ENCODE measurements around the gene KIF5C. TPM values are rescaled to one million over a fixed set of nuclear protein-coding genes. Genes with fewer than 3 reads are reported as not detected.

Gene KIF5C
- total RNA-seq, 1 experiment from 2014 or later, result 0.21 TPM

- no peak for TF ChIP-seq CTCF (IDR thresholded peaks at IDR 0.05; ENCODE audit: unreplicated experiment)
- intact Hi-C loops (cut with micrococcal nuclease), result no loop called here
- Mint-ChIP-seq H3K9me3 (ENCODE audit: unreplicated experiment) (no peaks in the 10 kb centered on the region), H3K4me1 (ENCODE audit: insufficient read depth, unreplicated experiment) (no peaks in the 10 kb centered on the region), H3K27ac (ENCODE audit: low read depth, unreplicated experiment) (no peak overlapping the region), H3K27me3 (ENCODE audit: insufficient read depth, unreplicated experiment) (peaks cover 46% of the 10 kb centered on the region), H3K36me3 (ENCODE audit: insufficient read depth, unreplicated experiment) (no peaks in the 10 kb centered on the region), H3K4me3 (ENCODE audit: unreplicated experiment) (no peak overlapping the region)
- ChIA-PET CTCF (interaction anchor here (0.7 kb wide), 1 partner anchor 9 kb away, joined by 3 read pairs; no protein-coding TSS in a partner anchor), POLR2A (no interaction called here)
- no TSS peak for BruUV-seq (replicated peaks)
- no peak for DNase-seq (ENCODE audit: unreplicated experiment)
These were observed 7.8 kb upstream of the KIF5C start for GRCh38 chr2:148867079-148867769.

GRCh38 chr2:148875387-148876051 is 492 bp downstream of the KIF5C start:
- CTCF ChIA-PET, result interaction anchor here (0.5 kb wide), 1 partner anchor 105 kb away, joined by 3 read pairs; no protein-coding TSS in a partner anchor
- TF ChIP-seq CTCF (IDR thresholded peaks at IDR 0.05; ENCODE audit: unreplicated experiment), result no peak
- peaks cover 30% of the 10 kb centered on the region for H3K27me3 Mint-ChIP-seq (ENCODE audit: insufficient read depth, unreplicated experiment)
- H3K4me3 Mint-ChIP-seq (ENCODE audit: unreplicated experiment), result no peak overlapping the region
- H3K4me1 Mint-ChIP-seq (ENCODE audit: insufficient read depth, unreplicated experiment), result no peaks in the 10 kb centered on the region
- DNase-seq (ENCODE audit: unreplicated experiment), result no peak
- intact Hi-C loops (cut with micrococcal nuclease), result loop anchor here (5.0 kb wide), 1 partner anchor 233 kb away; the partner anchor contains the start of gene EPC2
- BruUV-seq (replicated peaks), result no TSS peak
- POLR2A ChIA-PET, result interaction anchor here (2.2 kb wide), 1 partner anchor 11 kb away, joined by 7 read pairs; no protein-coding TSS in a partner anchor
- no peaks in the 10 kb centered on the region for H3K9me3 Mint-ChIP-seq (ENCODE audit: unreplicated experiment)
- H3K27ac Mint-ChIP-seq (ENCODE audit: low read depth, unreplicated experiment), result no peak overlapping the region
- no peaks in the 10 kb centered on the region for H3K36me3 Mint-ChIP-seq (ENCODE audit: insufficient read depth, unreplicated experiment)

- ChIA-PET POLR2A (no interaction called here), CTCF (no interaction called here)
- H3K4me3 Mint-ChIP-seq (ENCODE audit: unreplicated experiment), result no peak overlapping the region
- intact Hi-C loops (cut with micrococcal nuclease), result loop anchor here (5.0 kb wide), 1 partner anchor 234 kb away; the partner anchor contains the start of gene EPC2
- H3K4me1 Mint-ChIP-seq (ENCODE audit: insufficient read depth, unreplicated experiment), result no peaks in the 10 kb centered on the region
- no peak for TF ChIP-seq CTCF (IDR thresholded peaks at IDR 0.05; ENCODE audit: unreplicated experiment)
- no TSS peak for BruUV-seq (replicated peaks)
- DNase-seq (ENCODE audit: unreplicated experiment), result no peak
- H3K27ac Mint-ChIP-seq (ENCODE audit: low read depth, unreplicated experiment), result no peak overlapping the region
- peaks cover 30% of the 10 kb centered on the region for H3K27me3 Mint-ChIP-seq (ENCODE audit: insufficient read depth, unreplicated experiment)
- no peaks in the 10 kb centered on the region for H3K9me3 Mint-ChIP-seq (ENCODE audit: unreplicated experiment)
- no peaks in the 10 kb centered on the region for H3K36me3 Mint-ChIP-seq (ENCODE audit: insufficient read depth, unreplicated experiment)
These were observed 1.2 kb downstream of the KIF5C start for GRCh38 chr2:148876202-148876594.

GRCh38 chr2:148876595-148877402 is 1.8 kb downstream of the KIF5C start:
- peaks cover 30% of the 10 kb centered on the region for H3K27me3 Mint-ChIP-seq (ENCODE audit: insufficient read depth, unreplicated experiment)
- BruUV-seq (replicated peaks), result no TSS peak
- no peak overlapping the region for H3K4me3 Mint-ChIP-seq (ENCODE audit: unreplicated experiment)
- no peak overlapping the region for H3K27ac Mint-ChIP-seq (ENCODE audit: low read depth, unreplicated experiment)
- intact Hi-C loops (cut with micrococcal nuclease), result loop anchor here (5.0 kb wide), 1 partner anchor 234 kb away; the partner anchor contains the start of gene EPC2
- POLR2A ChIA-PET, result no interaction called here
- no peaks in the 10 kb centered on the region for H3K9me3 Mint-ChIP-seq (ENCODE audit: unreplicated experiment)
- no peaks in the 10 kb centered on the region for H3K4me1 Mint-ChIP-seq (ENCODE audit: insufficient read depth, unreplicated experiment)
- no peak for TF ChIP-seq CTCF (IDR thresholded peaks at IDR 0.05; ENCODE audit: unreplicated experiment)
- DNase-seq (ENCODE audit: unreplicated experiment), result no peak
- H3K36me3 Mint-ChIP-seq (ENCODE audit: insufficient read depth, unreplicated experiment), result no peaks in the 10 kb centered on the region
- CTCF ChIA-PET, result no interaction called here

All from MCF 10A (cell line).